ENCODE measurements around the gene PHTF2.
"Not testable (repeated sequence)": the region's sequence is repeated elsewhere in the genome, so short reads cannot be mapped to it uniquely, and the experiment has no call there.

Gene PHTF2

DNA sequence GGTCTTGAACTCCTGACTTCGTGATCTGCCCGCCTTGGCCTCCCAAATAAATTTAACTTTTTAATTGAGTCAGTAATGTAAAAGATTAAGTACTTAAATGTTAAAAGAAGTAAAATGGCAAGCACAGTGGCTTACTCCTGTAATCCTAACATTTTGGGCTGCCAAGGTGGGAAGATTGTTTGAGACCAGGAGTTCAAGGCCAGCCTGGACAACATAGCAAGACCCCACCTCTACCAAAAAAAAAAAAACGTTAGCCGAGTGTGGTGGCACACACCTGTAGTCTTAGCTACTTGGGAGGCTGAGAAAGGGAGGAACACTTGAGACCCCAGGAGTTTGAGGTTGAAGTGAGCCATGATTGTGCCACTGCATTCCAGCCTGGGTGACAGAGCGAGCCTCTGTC, 26.1 kb downstream of the PHTF2 start:
- DNase-seq (ENCODE audit: insufficient read length, low spot score) (no peak), FAIRE-seq (no peak)
- no peak for TF ChIP-seq POLR2AphosphoS5 (IDR thresholded peaks at IDR 0.05; ENCODE audit: low read depth, low read length)
- TF ChIP-seq POLR2A (IDR thresholded peaks at IDR 0.05; ENCODE audit: low read depth, low read length): no peak
- TF ChIP-seq PAX5 (IDR thresholded peaks at IDR 0.05; ENCODE audit: insufficient read depth, low read length, severe bottlenecking): no peak
- no peak for TF ChIP-seq POU2F2 (IDR thresholded peaks at IDR 0.05; ENCODE audit: low read depth, low read length)
- TF ChIP-seq SPI1 (IDR thresholded peaks at IDR 0.05; ENCODE audit: low read depth, low read length): no peak
- TF ChIP-seq TAF1 (IDR thresholded peaks at IDR 0.05; ENCODE audit: low read depth, low read length): no peak

DNA sequence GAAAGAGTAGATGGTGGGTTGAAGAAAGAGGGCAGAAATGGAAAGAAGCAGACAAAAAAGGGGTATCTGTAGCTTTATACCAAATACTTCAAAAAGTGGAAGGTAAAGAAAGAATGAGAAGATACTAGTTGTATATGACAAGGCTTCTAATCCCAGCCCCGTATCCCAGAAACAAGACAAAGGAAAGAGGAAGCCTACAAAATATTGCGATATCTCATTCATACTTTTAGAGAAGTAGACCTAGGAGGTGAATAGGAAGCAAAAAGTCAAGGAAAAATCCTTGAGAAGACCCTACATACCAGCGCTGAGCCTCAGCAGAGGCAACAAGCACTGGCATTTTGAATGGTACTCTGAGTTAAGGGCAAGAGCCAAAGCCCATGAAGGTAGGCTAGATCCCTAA, 26.6 kb downstream of the PHTF2 start:
- no peak for TF ChIP-seq TAF1 (IDR thresholded peaks at IDR 0.05; ENCODE audit: low read depth, low read length)
- TF ChIP-seq POLR2A (IDR thresholded peaks at IDR 0.05; ENCODE audit: low read depth, low read length): no peak
- DNase-seq (ENCODE audit: insufficient read length, low spot score): no peak
- FAIRE-seq: no peak

DNA sequence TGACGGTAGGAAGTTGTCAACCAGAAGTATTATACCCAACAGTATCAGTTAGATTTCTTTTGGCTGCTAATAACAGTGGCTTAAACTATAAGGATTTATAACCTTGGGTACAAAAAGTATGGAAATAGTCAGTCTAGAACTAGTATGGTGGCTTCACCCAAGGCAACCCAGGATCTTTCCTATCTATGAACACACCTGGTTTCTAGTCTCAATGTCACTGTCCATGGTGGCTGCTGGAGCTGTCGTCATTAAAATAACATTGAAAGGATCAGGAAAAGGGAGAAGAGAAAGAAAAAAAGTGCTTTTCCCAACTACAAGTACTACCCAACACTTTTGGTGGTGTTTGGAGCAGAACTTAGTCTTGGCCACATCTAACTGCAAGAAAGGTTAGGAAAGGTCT, 27.7 kb downstream of the PHTF2 start:
- DNase-seq (ENCODE audit: insufficient read length, low spot score) (no peak), FAIRE-seq (no peak)
- TF ChIP-seq POLR2A (IDR thresholded peaks at IDR 0.05; ENCODE audit: low read depth, low read length) (no peak), POLR2AphosphoS5 (IDR thresholded peaks at IDR 0.05; ENCODE audit: low read depth, low read length) (no peak), SPI1 (IDR thresholded peaks at IDR 0.05; ENCODE audit: low read depth, low read length) (no peak), PAX5 (IDR thresholded peaks at IDR 0.05; ENCODE audit: insufficient read depth, low read length, severe bottlenecking) (no peak), POU2F2 (IDR thresholded peaks at IDR 0.05; ENCODE audit: low read depth, low read length) (no peak), TAF1 (IDR thresholded peaks at IDR 0.05; ENCODE audit: low read depth, low read length) (no peak)

DNA sequence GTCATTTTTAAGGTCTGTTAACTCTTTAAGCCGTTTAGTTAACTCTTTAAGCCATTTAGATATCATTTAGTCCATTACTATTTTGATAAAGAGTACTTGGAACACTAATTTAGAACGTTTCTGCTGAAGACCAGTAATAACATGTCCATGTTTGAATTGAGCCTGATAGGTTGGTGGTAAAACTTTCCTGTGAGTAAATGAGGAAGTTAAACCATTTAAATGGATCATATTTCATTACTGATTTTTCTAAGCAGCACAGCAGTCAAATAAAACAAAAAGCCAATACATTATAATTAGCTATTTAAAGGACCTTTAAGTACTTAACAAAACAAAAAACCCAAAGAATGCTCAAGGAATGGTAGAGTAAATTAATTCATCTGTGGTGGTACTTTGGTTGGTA, 29.4 kb downstream of the PHTF2 start:
- TF ChIP-seq POLR2A (IDR thresholded peaks at IDR 0.05; ENCODE audit: low read depth, low read length) (no peak), TAF1 (IDR thresholded peaks at IDR 0.05; ENCODE audit: low read depth, low read length) (no peak), POU2F2 (IDR thresholded peaks at IDR 0.05; ENCODE audit: low read depth, low read length) (no peak), POLR2AphosphoS5 (IDR thresholded peaks at IDR 0.05; ENCODE audit: low read depth, low read length) (no peak), SPI1 (IDR thresholded peaks at IDR 0.05; ENCODE audit: low read depth, low read length) (no peak), PAX5 (IDR thresholded peaks at IDR 0.05; ENCODE audit: insufficient read depth, low read length, severe bottlenecking) (no peak)
- no peak for DNase-seq (ENCODE audit: insufficient read length, low spot score)
- peak; percentile 47 for FAIRE-seq

DNA sequence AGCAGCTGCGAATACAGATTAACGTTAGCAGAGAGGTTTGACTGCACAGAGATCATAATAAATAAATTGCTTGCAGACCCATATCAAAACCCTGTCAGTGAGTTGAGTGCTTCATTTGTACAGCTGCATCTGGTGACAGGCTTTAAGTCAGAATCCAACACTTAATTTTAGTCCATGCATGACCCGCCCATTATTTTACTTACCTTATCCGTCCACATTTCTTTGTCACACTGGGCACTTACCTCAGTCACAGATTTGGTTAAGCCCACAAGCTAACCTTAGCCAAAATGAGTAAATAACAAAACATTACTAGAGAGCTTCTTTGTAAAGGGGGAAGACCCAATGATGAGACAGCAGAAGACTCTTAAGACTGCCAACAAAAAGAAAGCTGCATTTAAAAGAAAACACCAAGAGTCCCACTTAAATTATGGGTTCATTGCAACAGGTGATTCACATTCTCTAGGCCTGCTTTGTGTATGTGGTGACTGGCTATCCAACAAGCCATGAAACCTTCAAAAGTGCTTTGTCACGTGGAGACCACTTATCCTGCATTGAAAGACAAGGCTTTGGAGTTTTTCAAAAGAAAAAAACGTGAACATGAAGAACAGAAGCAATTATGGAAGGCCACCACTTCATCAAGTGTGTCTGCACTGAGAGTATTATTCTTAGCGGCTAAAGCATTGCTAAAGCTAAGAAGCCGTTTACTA, 32.2 kb downstream of the PHTF2 start:
- DNase-seq (ENCODE audit: insufficient read length, low spot score) (no peak), FAIRE-seq (peak; percentile 54)
- TF ChIP-seq POLR2AphosphoS5 (IDR thresholded peaks at IDR 0.05; ENCODE audit: low read depth, low read length): no peak
- no peak for TF ChIP-seq POLR2A (IDR thresholded peaks at IDR 0.05; ENCODE audit: low read depth, low read length)
- no peak for TF ChIP-seq TAF1 (IDR thresholded peaks at IDR 0.05; ENCODE audit: low read depth, low read length)
- no peak for TF ChIP-seq SPI1 (IDR thresholded peaks at IDR 0.05; ENCODE audit: low read depth, low read length)
- no peak for TF ChIP-seq POU2F2 (IDR thresholded peaks at IDR 0.05; ENCODE audit: low read depth, low read length)
- no peak for TF ChIP-seq PAX5 (IDR thresholded peaks at IDR 0.05; ENCODE audit: insufficient read depth, low read length, severe bottlenecking)

DNA sequence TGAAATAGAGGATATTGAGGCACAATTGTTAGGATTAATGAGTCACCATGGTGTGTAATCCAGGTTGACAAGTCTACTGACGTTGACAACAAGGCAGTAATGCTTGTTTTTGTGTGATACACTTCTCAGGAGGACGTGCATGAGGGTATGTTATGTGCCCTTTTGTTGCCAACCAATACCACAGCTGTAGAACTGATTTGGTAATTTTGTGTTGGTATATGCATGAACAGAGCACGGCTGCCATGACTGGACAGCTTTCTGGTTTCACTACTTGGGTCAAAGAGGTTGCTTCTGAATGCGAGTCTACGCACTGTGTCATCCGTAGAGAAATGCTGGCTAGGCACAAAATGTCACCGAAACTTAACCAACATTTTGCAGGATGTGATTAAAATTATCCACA, 32.9 kb downstream of the PHTF2 start:
- TF ChIP-seq TAF1 (IDR thresholded peaks at IDR 0.05; ENCODE audit: low read depth, low read length) (no peak), POLR2A (IDR thresholded peaks at IDR 0.05; ENCODE audit: low read depth, low read length) (no peak), SPI1 (IDR thresholded peaks at IDR 0.05; ENCODE audit: low read depth, low read length) (no peak), POLR2AphosphoS5 (IDR thresholded peaks at IDR 0.05; ENCODE audit: low read depth, low read length) (no peak), PAX5 (IDR thresholded peaks at IDR 0.05; ENCODE audit: insufficient read depth, low read length, severe bottlenecking) (no peak), POU2F2 (IDR thresholded peaks at IDR 0.05; ENCODE audit: low read depth, low read length) (no peak)
- no peak for DNase-seq (ENCODE audit: insufficient read length, low spot score)
- peak; percentile 77 for FAIRE-seq

DNA sequence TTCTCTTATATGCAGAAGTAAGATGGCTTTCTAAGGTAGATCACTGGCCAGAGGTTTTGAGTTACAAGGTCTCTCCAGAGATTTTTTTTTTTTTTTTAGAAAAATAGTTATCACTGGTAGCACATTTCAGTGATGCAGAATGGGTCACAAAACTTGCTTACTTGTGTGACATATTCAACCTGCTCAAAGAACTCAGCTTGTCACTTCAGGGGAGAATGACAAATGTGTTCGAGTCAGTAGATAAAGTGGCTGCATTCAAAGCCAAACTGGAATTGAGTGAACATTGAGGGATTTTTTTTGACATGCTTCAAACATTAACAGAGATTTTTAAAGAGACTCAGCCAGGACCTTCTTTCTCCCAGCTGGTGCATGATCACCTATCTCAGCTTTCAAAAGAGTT, 33.4 kb downstream of the PHTF2 start:
- DNase-seq (ENCODE audit: insufficient read length, low spot score) (no peak), FAIRE-seq (no peak)
- no peak for TF ChIP-seq POLR2AphosphoS5 (IDR thresholded peaks at IDR 0.05; ENCODE audit: low read depth, low read length)
- TF ChIP-seq TAF1 (IDR thresholded peaks at IDR 0.05; ENCODE audit: low read depth, low read length): no peak
- TF ChIP-seq PAX5 (IDR thresholded peaks at IDR 0.05; ENCODE audit: insufficient read depth, low read length, severe bottlenecking): no peak
- TF ChIP-seq POU2F2 (IDR thresholded peaks at IDR 0.05; ENCODE audit: low read depth, low read length): no peak
- TF ChIP-seq SPI1 (IDR thresholded peaks at IDR 0.05; ENCODE audit: low read depth, low read length): no peak
- no peak for TF ChIP-seq POLR2A (IDR thresholded peaks at IDR 0.05; ENCODE audit: low read depth, low read length)

DNA sequence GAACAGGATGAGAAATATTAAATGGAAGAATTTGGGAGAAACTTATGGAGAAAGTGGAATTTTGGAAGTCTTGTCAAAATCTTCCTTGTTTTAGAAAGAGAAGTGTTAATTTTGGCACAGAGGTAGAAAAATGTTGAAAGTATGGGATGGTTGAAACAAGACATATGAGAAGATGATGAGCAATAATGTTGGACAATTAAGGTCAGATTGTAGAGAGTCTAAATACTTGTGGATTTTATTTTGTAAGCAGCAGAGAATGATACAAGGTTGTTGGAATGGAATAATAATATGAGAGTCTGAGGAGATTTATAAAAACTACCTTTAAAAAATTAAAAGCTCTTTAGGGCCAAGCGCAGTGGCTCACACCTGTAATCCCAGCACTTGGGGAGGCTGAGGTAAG, 34.6 kb downstream of the PHTF2 start:
- FAIRE-seq (no peak), DNase-seq (ENCODE audit: insufficient read length, low spot score) (no peak)
- no peak for TF ChIP-seq POU2F2 (IDR thresholded peaks at IDR 0.05; ENCODE audit: low read depth, low read length)

DNA sequence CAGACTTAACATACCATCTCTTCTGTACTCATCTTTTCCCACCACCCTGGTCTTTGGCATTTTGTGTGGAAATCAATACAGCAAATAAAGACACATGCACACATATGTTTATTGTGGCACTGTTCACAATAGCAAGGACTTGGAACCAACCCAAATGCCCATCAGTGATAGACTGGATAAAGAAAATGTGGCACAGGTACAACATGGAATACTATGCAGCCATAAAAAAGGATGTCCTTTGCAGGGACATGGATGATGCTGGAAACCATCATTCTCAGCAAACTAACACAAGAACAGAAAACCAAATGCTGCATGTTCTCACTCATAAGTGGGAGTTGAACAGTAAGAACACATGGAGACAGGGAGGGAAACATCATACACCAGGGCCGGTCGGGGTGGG, 37.9 kb downstream of the PHTF2 start:
- not testable (repeated sequence) for FAIRE-seq; DNase-seq (ENCODE audit: insufficient read length, low spot score)

DNA sequence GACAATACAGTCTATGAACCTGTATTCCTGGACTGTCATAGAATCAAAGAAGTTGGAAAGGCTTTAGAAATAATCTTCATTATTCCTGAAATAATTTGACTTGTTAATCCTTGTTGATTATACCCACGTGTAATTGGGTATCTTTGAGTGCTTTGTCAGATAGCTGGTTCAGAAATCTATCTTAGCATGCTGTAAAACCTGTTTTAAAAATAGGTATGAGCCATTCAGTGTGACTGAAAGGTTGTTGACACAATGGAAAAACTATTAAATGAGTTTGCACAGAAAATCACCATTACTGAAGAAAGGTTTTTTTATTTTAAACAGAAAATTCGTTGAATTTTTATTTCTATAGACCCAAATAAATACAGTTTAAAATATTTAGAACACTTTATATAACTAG, 38.7 kb downstream of the PHTF2 start:
- FAIRE-seq: no peak
- no peak for DNase-seq (ENCODE audit: insufficient read length, low spot score)
- TF ChIP-seq POU2F2 (IDR thresholded peaks at IDR 0.05; ENCODE audit: low read depth, low read length) (no peak), POLR2A (IDR thresholded peaks at IDR 0.05; ENCODE audit: low read depth, low read length) (no peak), PAX5 (IDR thresholded peaks at IDR 0.05; ENCODE audit: insufficient read depth, low read length, severe bottlenecking) (no peak), SPI1 (IDR thresholded peaks at IDR 0.05; ENCODE audit: low read depth, low read length) (no peak), POLR2AphosphoS5 (IDR thresholded peaks at IDR 0.05; ENCODE audit: low read depth, low read length) (no peak), TAF1 (IDR thresholded peaks at IDR 0.05; ENCODE audit: low read depth, low read length) (no peak)

Measured in GM12891 (cell line).